HEK293 (cell line): Measurements from ENCODE around the gene ITGA2.

Source experiments
- CTCF ChIA-PET: fragments of 350-600 bp; formaldehyde crosslinking; extraction: SDS; loops from one replicate; lab custom pipeline; 2021; ENCODE audit warnings: antibody characterized with exemption; lab: Yijun Ruan, JAX
- POLR2A ChIA-PET: fragments of 300-600 bp; formaldehyde crosslinking; extraction: SDS; loops from one replicate; lab custom pipeline; 2020; ENCODE audit warnings: antibody characterized with exemption, inconsistent platforms; lab: Yijun Ruan, JAX
- H3K27ac ChIP-seq: fragments of 200-500 bp; sonication (Bioruptor generic); 2 replicates; pipeline ENCODE4 v1.5.1; 2014; ENCODE audit warnings: low read depth, low read length, control low read depth, inconsistent platforms; ENCODE audit errors: extremely low read depth
- H3K36me3 ChIP-seq, 2 experiments: fragments of 200-500 bp in 1 of 2; sonication (Bioruptor generic) in 1 of 2; 1 replicate in 1 of 2; 2 replicates in 1 of 2; pipeline ENCODE4 v1.5.1; 2014 to 2017; ENCODE audit warnings: inconsistent platforms in 2 of 2, low read length in 2 of 2; ENCODE audit not compliant: control insufficient read depth in 2 of 2, insufficient read depth in 1 of 2
- H3K4me1 ChIP-seq: fragments of 200-500 bp; sonication (Bioruptor generic); 2 replicates; pipeline ENCODE4 v1.5.1; 2014; ENCODE audit warnings: mild to moderate bottlenecking, low read length, inconsistent platforms; ENCODE audit not compliant: control insufficient read depth, insufficient read depth
- H3K4me3 ChIP-seq: 2 replicates; pipeline ENCODE4 v1.5.1; 2011; ENCODE audit warnings: low read depth, mild to moderate bottlenecking, control low read depth, low read length, moderate library complexity
- H3K9me3 ChIP-seq: fragments of 200-500 bp; sonication (Bioruptor generic); 2 replicates; pipeline ENCODE4 v1.5.1; 2014; ENCODE audit warnings: low read depth, low read length, inconsistent platforms; ENCODE audit not compliant: control insufficient read depth, insufficient read depth
- BCL6B ChIP-seq: fragments of 450-650 bp; formaldehyde crosslinking; IDR thresholded peaks from 2 replicates; pipeline ENCODE4 v1.5.1; 2017; ENCODE audit warnings: missing biosample characterization, missing genetic modification characterization
- FEZF1 ChIP-seq: fragments of 450-650 bp; formaldehyde crosslinking; IDR thresholded peaks from 2 replicates; pipeline ENCODE4 v1.5.1; 2016; ENCODE audit warnings: missing biosample characterization, missing genetic modification characterization
- GLI2 ChIP-seq: fragments of 450-650 bp; formaldehyde crosslinking; IDR thresholded peaks from 2 replicates; pipeline ENCODE4; 2017; ENCODE audit warnings: missing biosample characterization, missing genetic modification characterization, low read depth, borderline replicate concordance
- KLF9 ChIP-seq: fragments of 450-650 bp; formaldehyde crosslinking; IDR thresholded peaks from 2 replicates; pipeline ENCODE4 v1.5.1; 2016; ENCODE audit warnings: missing biosample characterization, missing genetic modification characterization, low read depth
- PRDM6 ChIP-seq: fragments of 450-650 bp; formaldehyde crosslinking; IDR thresholded peaks from 2 replicates; pipeline ENCODE4 v1.5.1; 2017; ENCODE audit warnings: missing biosample characterization, missing genetic modification characterization
- YY2 ChIP-seq: fragments of 450-650 bp; formaldehyde crosslinking; IDR thresholded peaks from 2 replicates; pipeline ENCODE4 v1.5.1; 2016; ENCODE audit warnings: missing biosample characterization, missing genetic modification characterization
- ZBTB11 ChIP-seq: fragments of 450-650 bp; formaldehyde crosslinking; conservative IDR thresholded peaks from 2 replicates; pipeline ENCODE4 v1.5.1; 2016; ENCODE audit warnings: low read depth, missing biosample characterization, missing genetic modification characterization
- ZNF10 ChIP-seq: fragments of 450-650 bp; formaldehyde crosslinking; IDR thresholded peaks from 2 replicates; pipeline ENCODE4 v1.5.1; 2017; ENCODE audit warnings: missing biosample characterization, missing genetic modification characterization
- ZNF121 ChIP-seq: fragments of 450-650 bp; formaldehyde crosslinking; IDR thresholded peaks from 2 replicates; pipeline ENCODE4 v1.5.1; 2016; ENCODE audit warnings: missing biosample characterization, missing genetic modification characterization
- ZNF133 ChIP-seq: fragments of 450-650 bp; formaldehyde crosslinking; IDR thresholded peaks from 2 replicates; pipeline ENCODE4 v1.5.1; 2016; ENCODE audit warnings: missing biosample characterization, missing genetic modification characterization
- ZNF148 ChIP-seq: fragments of 450-650 bp; formaldehyde crosslinking; IDR thresholded peaks from 2 replicates; pipeline ENCODE4 v1.5.0; 2017; ENCODE audit warnings: missing biosample characterization, missing genetic modification characterization, borderline replicate concordance
- ZNF202 ChIP-seq: fragments of 450-650 bp; formaldehyde crosslinking; IDR thresholded peaks from 2 replicates; pipeline ENCODE4 v1.5.1; 2016; ENCODE audit warnings: missing biosample characterization, missing genetic modification characterization, borderline replicate concordance
- ZNF335 ChIP-seq: fragments of 450-650 bp; formaldehyde crosslinking; conservative IDR thresholded peaks from 2 replicates; pipeline ENCODE4 v1.5.1; 2016; ENCODE audit warnings: missing biosample characterization, missing genetic modification characterization
- ZNF510 ChIP-seq: fragments of 450-650 bp; formaldehyde crosslinking; IDR thresholded peaks from 2 replicates; pipeline ENCODE4 v1.5.1; 2018; ENCODE audit warnings: mild to moderate bottlenecking, missing genetic modification characterization, missing biosample characterization; ENCODE audit not compliant: insufficient replicate concordance
- ZNF701 ChIP-seq: fragments of 450-650 bp; formaldehyde crosslinking; IDR thresholded peaks from 2 replicates; pipeline ENCODE4 v1.5.1; 2016; ENCODE audit warnings: missing biosample characterization, missing genetic modification characterization
- ZNF843 ChIP-seq: fragments of 450-650 bp; formaldehyde crosslinking; IDR thresholded peaks from 2 replicates; pipeline ENCODE4 v1.5.1; 2016; ENCODE audit warnings: missing biosample characterization, missing genetic modification characterization
- ZSCAN4 ChIP-seq: fragments of 450-650 bp; formaldehyde crosslinking; IDR thresholded peaks from 2 replicates; pipeline ENCODE4 v1.5.1; 2017; ENCODE audit warnings: missing biosample characterization, missing genetic modification characterization
- TF ChIP-seq, protein P1 (sequence below): fragments of 450-650 bp; formaldehyde crosslinking; IDR thresholded peaks from 2 replicates; pipeline ENCODE4 v1.5.1; 2016; ENCODE audit warnings: missing biosample characterization, missing genetic modification characterization, low read depth

Gene ITGA2

DNA sequence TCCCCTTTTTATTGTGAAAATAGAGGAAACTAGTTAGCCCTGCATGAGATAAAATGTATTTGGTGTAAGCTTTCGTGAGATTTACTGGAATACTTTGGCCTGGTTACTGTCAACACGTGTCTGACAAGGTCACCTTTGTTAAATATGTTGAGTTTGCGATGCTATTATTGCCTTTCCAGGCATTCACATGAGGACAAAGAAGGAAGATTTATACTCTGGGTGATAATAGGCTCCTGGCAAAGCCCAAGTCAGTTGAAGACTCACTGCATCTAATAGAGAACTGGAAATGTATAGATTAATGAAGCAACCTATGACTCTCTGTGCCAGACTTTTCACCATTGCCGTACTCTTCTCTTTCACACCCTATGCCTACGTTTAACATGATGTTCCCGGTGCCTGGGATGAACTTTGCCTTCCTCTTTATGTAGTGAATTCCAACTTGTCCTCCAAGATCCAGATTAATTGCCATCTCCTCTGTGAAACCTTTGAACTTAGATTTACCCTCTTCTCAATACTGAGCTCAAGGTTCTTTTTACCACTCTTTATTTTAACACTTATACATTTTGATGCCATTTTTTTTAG is 33.9 kb downstream of the ITGA2 start:
- H3K27ac ChIP-seq: no peak overlapping the region
- H3K9me3 ChIP-seq: no peaks in the 10 kb centered on the region; the same call in 1 of the 2 replicates
- H3K4me3 ChIP-seq: no peak overlapping the region
- POLR2A ChIA-PET: no interaction called here
- CTCF ChIA-PET: interaction anchor here (1.8 kb wide), 1 partner anchor 12 kb away, joined by 9 read pairs; no protein-coding TSS in a partner anchor
- no peaks in the 10 kb centered on the region for H3K4me1 ChIP-seq
- TF ChIP-seq PRDM6 (tag by site-specific recombination) (peak; percentile 41; the same call in 1 of the 2 replicates), BCL6B (tag by site-specific recombination) (peak; percentile 25; the same call in 1 of the 2 replicates), ZNF202 (tag by site-specific recombination) (no peak), ZNF335 (tag by site-specific recombination) (no peak), ZNF133 (tag by site-specific recombination) (peak; percentile 71; the same call in 1 of the 2 replicates), FEZF1 (tag by site-specific recombination) (peak; percentile 38; the same call in 1 of the 2 replicates)
- no peaks in the 10 kb centered on the region for H3K36me3 ChIP-seq

- ChIA-PET POLR2A (no interaction called here), CTCF (interaction anchor here (0.6 to 1.8 kb wide), 3 partner anchors 11 to 236 kb away, joined by 3 to 9 read pairs (median 3); partner anchors contain the start of genes ITGA1 and PELO)
- TF ChIP-seq ZNF843 (tag by site-specific recombination): no peak
- TF ChIP-seq ZNF121: no peak
- no peak for TF ChIP-seq ZBTB11 (tag by site-specific recombination)
- no peak for TF ChIP-seq GLI2 (tag by site-specific recombination)
- no peak for TF ChIP-seq BCL6B (tag by site-specific recombination)
- no peak for TF ChIP-seq ZNF148 (tag by site-specific recombination)
- TF ChIP-seq ZNF510: no peak
- TF ChIP-seq ZNF10 (tag by site-specific recombination): no peak
- no peak for TF ChIP-seq ZSCAN4 (tag by site-specific recombination)
- TF ChIP-seq KLF9: no peak
- no peak for TF ChIP-seq YY2 (tag by site-specific recombination)
- TF ChIP-seq, protein P1, sequence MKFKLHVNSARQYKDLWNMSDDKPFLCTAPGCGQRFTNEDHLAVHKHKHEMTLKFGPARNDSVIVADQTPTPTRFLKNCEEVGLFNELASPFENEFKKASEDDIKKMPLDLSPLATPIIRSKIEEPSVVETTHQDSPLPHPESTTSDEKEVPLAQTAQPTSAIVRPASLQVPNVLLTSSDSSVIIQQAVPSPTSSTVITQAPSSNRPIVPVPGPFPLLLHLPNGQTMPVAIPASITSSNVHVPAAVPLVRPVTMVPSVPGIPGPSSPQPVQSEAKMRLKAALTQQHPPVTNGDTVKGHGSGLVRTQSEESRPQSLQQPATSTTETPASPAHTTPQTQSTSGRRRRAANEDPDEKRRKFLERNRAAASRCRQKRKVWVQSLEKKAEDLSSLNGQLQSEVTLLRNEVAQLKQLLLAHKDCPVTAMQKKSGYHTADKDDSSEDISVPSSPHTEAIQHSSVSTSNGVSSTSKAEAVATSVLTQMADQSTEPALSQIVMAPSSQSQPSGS (tag by site-specific recombination): no peak
- no peak for TF ChIP-seq ZNF701 (tag by site-specific recombination)
- H3K27ac ChIP-seq: no peak overlapping the region
- H3K4me3 ChIP-seq: no peak overlapping the region
- H3K36me3 ChIP-seq: no peaks in the 10 kb centered on the region
- no peaks in the 10 kb centered on the region for H3K4me1 ChIP-seq
- no peaks in the 10 kb centered on the region for H3K9me3 ChIP-seq
These were observed 34.8 kb downstream of the ITGA2 start for GRCh38 chr5:53023969-53024368.
